ENCODE measurements around the gene OR14A2. TPM values are rescaled to one million over a fixed set of nuclear protein-coding genes. Genes with fewer than 3 reads are reported as not detected.

OR14A2 gene
- total RNA-seq, 1 experiment from 2014 or later: not detected

DNA sequence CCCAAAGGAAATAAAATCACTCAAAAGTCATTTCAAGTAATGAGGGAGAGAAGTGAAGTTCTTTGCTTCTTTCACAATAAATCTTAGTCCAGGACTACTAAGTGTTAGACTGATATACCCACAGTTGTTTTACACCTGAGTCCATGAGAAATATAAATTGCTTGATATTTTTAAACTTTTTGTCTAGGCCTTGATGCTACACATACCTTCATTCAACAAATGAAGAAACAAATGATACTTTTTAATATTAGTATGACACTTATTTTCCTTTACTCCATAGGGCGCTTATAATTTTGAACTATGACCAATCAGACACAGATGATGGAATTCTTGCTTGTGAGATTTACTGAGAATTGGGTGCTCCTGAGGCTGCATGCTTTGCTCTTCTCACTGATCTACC, 9.6 kb downstream of the OR14A2 start, which contains the start of gene OR14K1:
TSS of gene OR14K1 (plus strand) at position 301 of the 400 bp plus-strand sequence. CDS start at position 301, 0 bp downstream.
- no peaks in the 10 kb centered on the region for H3K9me3 Mint-ChIP-seq (ENCODE audit: unreplicated experiment)

DNA sequence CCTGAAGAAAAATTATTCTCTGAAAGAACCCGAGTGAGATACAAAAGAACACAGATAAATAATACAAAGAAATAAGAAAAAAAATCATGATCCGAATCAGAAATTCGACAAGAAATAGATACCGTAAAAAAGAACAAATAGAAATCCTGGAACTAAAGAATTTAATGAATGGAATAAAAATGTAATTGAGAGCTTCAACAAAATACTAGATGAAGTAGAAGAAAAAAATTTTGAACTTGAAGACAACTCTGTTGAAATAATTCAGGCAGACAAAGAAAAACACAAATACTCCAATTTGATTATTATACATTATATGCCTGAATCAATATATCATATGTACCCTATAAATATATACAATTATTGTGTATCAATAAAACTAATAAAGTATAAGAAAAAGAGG, 26.7 kb downstream of the OR14A2 start:
- intact Hi-C loops (cut with micrococcal nuclease; ENCODE audit: unreplicated experiment): no loop called here
- ChIA-PET POLR2A (no interaction called here), CTCF (no interaction called here)
- DNase-seq: no peak
- Histone ChIP-seq H3K4me1 (no peaks in the 10 kb centered on the region), H3K9me3 (no peaks in the 10 kb centered on the region; the same call in 1 of the 2 replicates), H3K4me3 (ENCODE audit: low read depth, low read length) (no peak overlapping the region), H3K36me3 (ENCODE audit: control insufficient read depth, insufficient read depth, low read length) (no peaks in the 10 kb centered on the region), H3K27me3 (replicated peaks; ENCODE audit: control insufficient read depth, insufficient read depth, low read length) (no peaks in the 10 kb centered on the region)
- Mint-ChIP-seq H3K9me3 (ENCODE audit: unreplicated experiment) (peaks cover 10% of the 10 kb centered on the region), H3K4me3 (ENCODE audit: unreplicated experiment) (no peak overlapping the region), H3K36me3 (ENCODE audit: insufficient read depth, unreplicated experiment) (no peaks in the 10 kb centered on the region), H3K27ac (ENCODE audit: unreplicated experiment) (no peak overlapping the region), H3K27me3 (ENCODE audit: insufficient read depth, unreplicated experiment) (no peaks in the 10 kb centered on the region), H3K4me1 (ENCODE audit: low read depth, unreplicated experiment) (no peaks in the 10 kb centered on the region)
- TF ChIP-seq, protein P1, sequence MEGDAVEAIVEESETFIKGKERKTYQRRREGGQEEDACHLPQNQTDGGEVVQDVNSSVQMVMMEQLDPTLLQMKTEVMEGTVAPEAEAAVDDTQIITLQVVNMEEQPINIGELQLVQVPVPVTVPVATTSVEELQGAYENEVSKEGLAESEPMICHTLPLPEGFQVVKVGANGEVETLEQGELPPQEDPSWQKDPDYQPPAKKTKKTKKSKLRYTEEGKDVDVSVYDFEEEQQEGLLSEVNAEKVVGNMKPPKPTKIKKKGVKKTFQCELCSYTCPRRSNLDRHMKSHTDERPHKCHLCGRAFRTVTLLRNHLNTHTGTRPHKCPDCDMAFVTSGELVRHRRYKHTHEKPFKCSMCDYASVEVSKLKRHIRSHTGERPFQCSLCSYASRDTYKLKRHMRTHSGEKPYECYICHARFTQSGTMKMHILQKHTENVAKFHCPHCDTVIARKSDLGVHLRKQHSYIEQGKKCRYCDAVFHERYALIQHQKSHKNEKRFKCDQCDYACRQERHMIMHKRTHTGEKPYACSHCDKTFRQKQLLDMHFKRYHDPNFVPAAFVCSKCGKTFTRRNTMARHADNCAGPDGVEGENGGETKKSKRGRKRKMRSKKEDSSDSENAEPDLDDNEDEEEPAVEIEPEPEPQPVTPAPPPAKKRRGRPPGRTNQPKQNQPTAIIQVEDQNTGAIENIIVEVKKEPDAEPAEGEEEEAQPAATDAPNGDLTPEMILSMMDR (IDR thresholded peaks at IDR 0.05; ENCODE audit: insufficient read depth in 1 of 2, low read depth in 1 of 2, low read length in 1 of 2, severe bottlenecking in 1 of 2, unreplicated experiment in 1 of 2): no peak
- BruUV-seq (replicated peaks): no TSS peak

More for the DNA sequence above, 9.6 kb downstream of the OR14A2 start, which contains the start of gene OR14K1:
- ChIA-PET CTCF (no interaction called here), POLR2A (no interaction called here)
- Mint-ChIP-seq H3K27me3 (ENCODE audit: insufficient read depth, unreplicated experiment) (peaks cover 3% of the 10 kb centered on the region), H3K4me3 (ENCODE audit: unreplicated experiment) (no peak within 1 kb of the TSS), H3K36me3 (ENCODE audit: insufficient read depth, unreplicated experiment) (no peaks in the 10 kb centered on the region), H3K4me1 (ENCODE audit: low read depth, unreplicated experiment) (no peaks in the 10 kb centered on the region), H3K27ac (ENCODE audit: unreplicated experiment) (no peak within 1 kb of the TSS)
- intact Hi-C loops (cut with micrococcal nuclease; ENCODE audit: unreplicated experiment): no loop called here
- no peak for DNase-seq
- Histone ChIP-seq H3K36me3 (ENCODE audit: control insufficient read depth, insufficient read depth, low read length) (no peaks in the 10 kb centered on the region), H3K9me3 (no peaks in the 10 kb centered on the region; the same call in 1 of the 2 replicates), H3K4me1 (no peaks in the 10 kb centered on the region), H3K4me3 (ENCODE audit: low read depth, low read length) (no peak within 1 kb of the TSS), H3K27me3 (replicated peaks; ENCODE audit: control insufficient read depth, insufficient read depth, low read length) (no peaks in the 10 kb centered on the region)
- BruUV-seq (replicated peaks): no TSS peak
- TF ChIP-seq, protein P1 (IDR thresholded peaks at IDR 0.05; ENCODE audit: insufficient read depth in 1 of 2, low read depth in 1 of 2, low read length in 1 of 2, severe bottlenecking in 1 of 2, unreplicated experiment in 1 of 2): no peak

DNA sequence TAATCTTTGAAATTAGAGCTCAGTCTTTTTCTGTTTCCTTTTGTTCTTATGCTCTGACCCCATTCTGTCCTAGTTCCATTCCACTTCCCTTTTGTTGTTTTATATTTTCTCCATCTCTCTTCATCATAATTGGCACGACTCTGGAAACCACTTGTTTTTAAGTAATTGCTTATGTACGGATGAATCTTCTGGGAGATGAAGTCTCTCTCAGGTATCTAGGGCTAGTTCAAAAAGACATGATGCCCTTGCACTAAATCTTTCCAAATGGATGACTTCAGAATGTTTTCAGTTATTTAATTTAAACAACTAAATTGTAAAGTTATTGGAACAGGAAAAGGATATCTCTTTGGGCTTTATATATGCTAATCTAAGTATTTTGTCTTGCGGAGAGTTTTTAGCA, 31.4 kb downstream of the OR14A2 start, which contains the start of gene OR6F1:
TSS of gene OR6F1 (minus strand) at position 101 of the 400 bp plus-strand sequence. CDS start 3,891 bp downstream, outside the sequence.
- no peak within 1 kb of the TSS for H3K4me3 Mint-ChIP-seq (ENCODE audit: unreplicated experiment)
- Histone ChIP-seq H3K27me3 (replicated peaks; ENCODE audit: control insufficient read depth, insufficient read depth, low read length) (no peaks in the 10 kb centered on the region), H3K36me3 (ENCODE audit: control insufficient read depth, insufficient read depth, low read length) (no peaks in the 10 kb centered on the region), H3K9me3 (no peaks in the 10 kb centered on the region), H3K4me3 (ENCODE audit: low read depth, low read length) (no peak within 1 kb of the TSS), H3K4me1 (no peaks in the 10 kb centered on the region)
- peaks cover 8% of the 10 kb centered on the region for H3K27me3 Mint-ChIP-seq (ENCODE audit: insufficient read depth, unreplicated experiment)
- TF ChIP-seq, protein P1 (IDR thresholded peaks at IDR 0.05; ENCODE audit: insufficient read depth in 1 of 2, low read depth in 1 of 2, low read length in 1 of 2, severe bottlenecking in 1 of 2, unreplicated experiment in 1 of 2): no peak
- POLR2A ChIA-PET: no interaction called here
- H3K4me1 Mint-ChIP-seq (ENCODE audit: low read depth, unreplicated experiment): no peaks in the 10 kb centered on the region
- intact Hi-C loops (cut with micrococcal nuclease; ENCODE audit: unreplicated experiment): no loop called here
- CTCF ChIA-PET: no interaction called here
- BruUV-seq (replicated peaks): no TSS peak
- H3K27ac Mint-ChIP-seq (ENCODE audit: unreplicated experiment): no peak within 1 kb of the TSS
- no peaks in the 10 kb centered on the region for H3K9me3 Mint-ChIP-seq (ENCODE audit: unreplicated experiment)
- no peak for DNase-seq
- no peaks in the 10 kb centered on the region for H3K36me3 Mint-ChIP-seq (ENCODE audit: insufficient read depth, unreplicated experiment)

Data from Caco-2 (cell line).